Measurements from ENCODE around the gene WDFY2.

The WDFY2 gene

GRCh38 chr13:51613535-51613934 is 29.3 kb downstream of the WDFY2 start:
- TF ChIP-seq CTCF (IDR thresholded peaks at IDR 0.05; ENCODE audit: insufficient read depth, low read depth, low read length, missing control alignments): no peak
- no peak for DNase-seq (ENCODE audit: low read depth)
- no peak overlapping the region for H3K4me3 ChIP-seq (ENCODE audit: low read depth, low read length)

GRCh38 chr13:51614350-51614786 is 30.1 kb downstream of the WDFY2 start:
- DNase-seq (ENCODE audit: low read depth): peak; percentile 76
- no peak for TF ChIP-seq CTCF (IDR thresholded peaks at IDR 0.05; ENCODE audit: insufficient read depth, low read depth, low read length, missing control alignments)
- H3K4me3 ChIP-seq (ENCODE audit: low read depth, low read length): peak overlapping the region; percentile 49

GRCh38 chr13:51618626-51619025 is 34.4 kb downstream of the WDFY2 start:
- no peak for TF ChIP-seq CTCF (IDR thresholded peaks at IDR 0.05; ENCODE audit: insufficient read depth, low read depth, low read length, missing control alignments)
- no peak for DNase-seq (ENCODE audit: low read depth)
- H3K4me3 ChIP-seq (ENCODE audit: low read depth, low read length): no peak overlapping the region

GRCh38 chr13:51619614-51620013 is 35.4 kb downstream of the WDFY2 start:
- no peak for TF ChIP-seq CTCF (IDR thresholded peaks at IDR 0.05; ENCODE audit: insufficient read depth, low read depth, low read length, missing control alignments)
- H3K4me3 ChIP-seq (ENCODE audit: low read depth, low read length): no peak overlapping the region
- peak; percentile 34 for DNase-seq (ENCODE audit: low read depth)

GRCh38 chr13:51620165-51620983 is 36.1 kb downstream of the WDFY2 start:
- no peak for DNase-seq (ENCODE audit: low read depth)
- TF ChIP-seq CTCF (IDR thresholded peaks at IDR 0.05; ENCODE audit: insufficient read depth, low read depth, low read length, missing control alignments): no peak
- no peak overlapping the region for H3K4me3 ChIP-seq (ENCODE audit: low read depth, low read length)

GRCh38 chr13:51621602-51622001 is 37.3 kb downstream of the WDFY2 start:
- no peak for DNase-seq (ENCODE audit: low read depth)
- H3K4me3 ChIP-seq (ENCODE audit: low read depth, low read length): no peak overlapping the region
- TF ChIP-seq CTCF (IDR thresholded peaks at IDR 0.05; ENCODE audit: insufficient read depth, low read depth, low read length, missing control alignments): no peak

GRCh38 chr13:51623473-51623872 is 39.2 kb downstream of the WDFY2 start:
- DNase-seq (ENCODE audit: low read depth): no peak
- H3K4me3 ChIP-seq (ENCODE audit: low read depth, low read length): no peak overlapping the region
- TF ChIP-seq CTCF (IDR thresholded peaks at IDR 0.05; ENCODE audit: insufficient read depth, low read depth, low read length, missing control alignments): no peak

Data from GM12865 (cell line).